ENCODE data around the gene CCDC43.
A peak's percentile ranks its signal among the peaks of the same experiment; 100 is the strongest.

CCDC43 gene

DNA sequence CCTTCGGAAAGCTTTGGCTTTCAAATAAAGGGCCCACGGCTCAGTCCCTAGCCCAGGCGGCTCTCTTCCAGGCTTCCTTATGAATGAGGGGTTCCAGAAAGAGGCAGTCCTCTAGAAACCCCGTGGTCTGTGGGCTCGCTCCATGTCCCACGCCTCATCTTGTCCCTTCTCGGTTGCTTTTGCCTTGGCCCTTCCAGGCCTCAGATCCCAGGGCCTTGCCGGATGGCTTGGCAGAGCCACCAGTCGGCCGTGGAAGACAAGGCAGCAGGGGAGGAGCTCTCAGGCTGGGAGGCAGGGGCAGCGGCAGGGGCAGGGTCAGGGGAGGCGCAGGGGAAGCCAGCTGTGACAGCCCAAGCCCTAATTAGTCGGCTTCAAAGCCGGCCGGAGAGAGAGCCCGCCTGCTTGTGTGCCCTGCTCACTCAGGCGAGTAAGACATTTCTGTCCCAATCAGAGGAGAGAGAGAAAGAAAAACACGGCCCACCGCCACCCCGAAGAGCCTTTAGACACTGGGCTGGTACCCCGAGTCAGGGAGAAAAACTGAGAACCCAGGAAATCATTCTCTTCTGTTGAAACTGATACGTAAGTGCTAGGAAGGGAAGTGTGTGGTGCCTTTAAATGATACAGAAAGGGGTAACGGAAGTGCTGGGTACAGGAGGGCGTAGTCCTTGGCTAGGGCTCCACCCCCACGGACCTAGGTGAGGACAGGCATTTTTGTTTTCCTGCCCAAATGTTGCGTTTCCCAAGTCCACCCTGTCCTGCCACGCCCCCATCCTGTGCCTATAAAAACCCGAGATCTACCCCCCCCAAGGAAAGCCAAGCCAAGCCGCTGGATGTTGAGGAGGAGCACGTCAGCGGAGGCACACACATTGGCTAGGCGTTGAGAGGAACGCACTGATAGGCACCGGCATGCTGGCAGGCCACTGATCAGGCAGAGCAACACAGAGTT is 61.1 kb downstream of the CCDC43 start:
- Histone ChIP-seq H3K9me3 (ENCODE audit: control insufficient read depth in 5 of 5, low read length in 5 of 5) (no peaks in the 10 kb centered on the region), H3K4me1 (ENCODE audit: control insufficient read depth in 5 of 5, insufficient read depth in 5 of 5, low read length in 5 of 5) (peaks cover 0 to 6% (median 3%) of the 10 kb centered on the region in 5 donors), H3K36me3 (ENCODE audit: control insufficient read depth in 5 of 5, insufficient read depth in 5 of 5, low read length in 5 of 5) (no peaks in the 10 kb centered on the region), H3K9ac (ENCODE audit: low read length in 5 of 5) (peak overlapping the region in 2 of 5 donors; percentile 23 to 32), H3K4me3 (ENCODE audit: low read depth in 1 of 5, low read length in 5 of 5) (peak overlapping the region in 3 of 5 donors; percentile 27 to 48 (median 45)), H3K27ac (ENCODE audit: low read depth, low read length) (no peak overlapping the region), H3K27me3 (ENCODE audit: control insufficient read depth in 5 of 5, insufficient read depth in 4 of 5, low read length in 5 of 5) (peaks cover 0 to 3% (median 0%) of the 10 kb centered on the region in 5 donors)

GRCh38 chr17:44627513-44628242 is 61.9 kb downstream of the CCDC43 start:
- Histone ChIP-seq H3K9ac (ENCODE audit: low read length in 5 of 5) (peak overlapping the region in 2 of 5 donors; percentile 23 to 32), H3K27ac (ENCODE audit: low read depth, low read length) (no peak overlapping the region), H3K4me1 (ENCODE audit: control insufficient read depth in 5 of 5, insufficient read depth in 5 of 5, low read length in 5 of 5) (peaks cover 0 to 6% (median 3%) of the 10 kb centered on the region in 5 donors), H3K9me3 (ENCODE audit: control insufficient read depth in 5 of 5, low read length in 5 of 5) (no peaks in the 10 kb centered on the region), H3K27me3 (ENCODE audit: control insufficient read depth in 5 of 5, insufficient read depth in 4 of 5, low read length in 5 of 5) (peaks cover 0 to 3% (median 0%) of the 10 kb centered on the region in 5 donors), H3K36me3 (ENCODE audit: control insufficient read depth in 5 of 5, insufficient read depth in 5 of 5, low read length in 5 of 5) (no peaks in the 10 kb centered on the region), H3K4me3 (ENCODE audit: low read depth in 1 of 5, low read length in 5 of 5) (no peak overlapping the region)

Measured in subcutaneous abdominal adipose tissue (tissue), 5 donors.